ENCODE data around the gene PPARGC1A.

DNA sequence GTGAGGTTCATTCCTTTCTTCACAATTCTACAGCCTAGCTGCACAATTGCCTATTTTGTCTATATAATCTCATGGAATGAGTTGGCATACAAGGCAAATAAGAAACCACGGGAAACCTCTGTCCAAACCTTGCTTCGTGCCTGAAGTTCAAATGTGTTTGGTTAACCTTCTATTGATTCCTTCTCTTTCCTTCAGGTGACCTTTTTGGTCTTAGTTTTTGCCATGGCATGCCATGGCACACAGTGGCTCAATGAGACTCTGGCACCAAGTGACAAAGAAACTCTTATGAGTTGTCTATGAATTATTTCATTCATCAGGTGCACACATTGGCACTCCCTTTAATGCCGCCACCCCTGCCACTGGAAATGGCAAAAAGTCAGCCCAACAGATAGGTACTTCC, 101.8 kb downstream of the PPARGC1A start:
- TF ChIP-seq, protein P1, sequence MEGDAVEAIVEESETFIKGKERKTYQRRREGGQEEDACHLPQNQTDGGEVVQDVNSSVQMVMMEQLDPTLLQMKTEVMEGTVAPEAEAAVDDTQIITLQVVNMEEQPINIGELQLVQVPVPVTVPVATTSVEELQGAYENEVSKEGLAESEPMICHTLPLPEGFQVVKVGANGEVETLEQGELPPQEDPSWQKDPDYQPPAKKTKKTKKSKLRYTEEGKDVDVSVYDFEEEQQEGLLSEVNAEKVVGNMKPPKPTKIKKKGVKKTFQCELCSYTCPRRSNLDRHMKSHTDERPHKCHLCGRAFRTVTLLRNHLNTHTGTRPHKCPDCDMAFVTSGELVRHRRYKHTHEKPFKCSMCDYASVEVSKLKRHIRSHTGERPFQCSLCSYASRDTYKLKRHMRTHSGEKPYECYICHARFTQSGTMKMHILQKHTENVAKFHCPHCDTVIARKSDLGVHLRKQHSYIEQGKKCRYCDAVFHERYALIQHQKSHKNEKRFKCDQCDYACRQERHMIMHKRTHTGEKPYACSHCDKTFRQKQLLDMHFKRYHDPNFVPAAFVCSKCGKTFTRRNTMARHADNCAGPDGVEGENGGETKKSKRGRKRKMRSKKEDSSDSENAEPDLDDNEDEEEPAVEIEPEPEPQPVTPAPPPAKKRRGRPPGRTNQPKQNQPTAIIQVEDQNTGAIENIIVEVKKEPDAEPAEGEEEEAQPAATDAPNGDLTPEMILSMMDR (IDR thresholded peaks at IDR 0.05; ENCODE audit: extremely low read depth in 1 of 2, insufficient read depth in 1 of 2, low read depth in 1 of 2, low read length in 2 of 2) = no peak
- TF ChIP-seq GATA2 (IDR thresholded peaks at IDR 0.05; ENCODE audit: insufficient read depth, insufficient read length, low read depth, low read length) (no peak), FOS (IDR thresholded peaks at IDR 0.05; ENCODE audit: borderline replicate concordance, insufficient read depth, low read length) (no peak)
